Measurements from ENCODE around the gene VENTX. TPM values are rescaled to one million over a fixed set of nuclear protein-coding genes. Genes with fewer than 3 reads are reported as not detected.

VENTX gene
- total RNA-seq, 1 donor from 2014 or later = not detected

- no peak for DNase-seq (ENCODE audit: extremely low spot score, unreplicated experiment)
- Mint-ChIP-seq H3K36me3 (ENCODE audit: unreplicated experiment) (peaks cover under 1% of the 10 kb centered on the region), H3K4me1 (ENCODE audit: unreplicated experiment) (peaks cover 17% of the 10 kb centered on the region), H3K27ac (ENCODE audit: unreplicated experiment) (no peak within 1 kb of the TSS), H3K27me3 (ENCODE audit: unreplicated experiment) (no peaks in the 10 kb centered on the region), H3K9me3 (ENCODE audit: unreplicated experiment) (no peaks in the 10 kb centered on the region), H3K4me3 (ENCODE audit: unreplicated experiment) (no peak within 1 kb of the TSS)
- TF ChIP-seq CTCF (IDR thresholded peaks at IDR 0.05) = no peak
Measured at GRCh38 chr10:133276435-133277201, 39.0 kb downstream of the VENTX start, which contains the start of gene ADAM8. Gene ADAM8, minus strand, starts transcription at chr10:133276868. Its CDS starts 51 bp downstream, at chr10:133276817.

- Mint-ChIP-seq H3K27me3 (ENCODE audit: unreplicated experiment) (no peaks in the 10 kb centered on the region), H3K4me3 (ENCODE audit: unreplicated experiment) (no peak overlapping the region), H3K4me1 (ENCODE audit: unreplicated experiment) (peaks cover 17% of the 10 kb centered on the region), H3K9me3 (ENCODE audit: unreplicated experiment) (no peaks in the 10 kb centered on the region), H3K27ac (ENCODE audit: unreplicated experiment) (no peak overlapping the region), H3K36me3 (ENCODE audit: unreplicated experiment) (peaks cover 7% of the 10 kb centered on the region)
- no peak for DNase-seq (ENCODE audit: extremely low spot score, unreplicated experiment)
- TF ChIP-seq CTCF (IDR thresholded peaks at IDR 0.05) = no peak
Measured at GRCh38 chr10:133277277-133277992, 39.8 kb downstream of the VENTX start.

GRCh38 chr10:133277993-133278576 lies 40.4 kb downstream of the VENTX start:
- H3K27ac Mint-ChIP-seq (ENCODE audit: unreplicated experiment) = no peak overlapping the region

GRCh38 chr10:133278577-133279265 lies 41.1 kb downstream of the VENTX start:
- no peak for DNase-seq (ENCODE audit: extremely low spot score, unreplicated experiment)
- Mint-ChIP-seq H3K36me3 (ENCODE audit: unreplicated experiment) (peaks cover 14% of the 10 kb centered on the region), H3K27ac (ENCODE audit: unreplicated experiment) (peak overlapping the region; percentile 34), H3K9me3 (ENCODE audit: unreplicated experiment) (no peaks in the 10 kb centered on the region), H3K4me3 (ENCODE audit: unreplicated experiment) (no peak overlapping the region), H3K4me1 (ENCODE audit: unreplicated experiment) (peaks cover 17% of the 10 kb centered on the region), H3K27me3 (ENCODE audit: unreplicated experiment) (no peaks in the 10 kb centered on the region)
- TF ChIP-seq CTCF (IDR thresholded peaks at IDR 0.05) = no peak

More at GRCh38 chr10:133277993-133278576, 40.4 kb downstream of the VENTX start:
- H3K9me3 Mint-ChIP-seq (ENCODE audit: unreplicated experiment) = no peaks in the 10 kb centered on the region
- H3K4me1 Mint-ChIP-seq (ENCODE audit: unreplicated experiment) = peaks cover 17% of the 10 kb centered on the region
- peaks cover 11% of the 10 kb centered on the region for H3K36me3 Mint-ChIP-seq (ENCODE audit: unreplicated experiment)
- H3K4me3 Mint-ChIP-seq (ENCODE audit: unreplicated experiment) = no peak overlapping the region
- H3K27me3 Mint-ChIP-seq (ENCODE audit: unreplicated experiment) = no peaks in the 10 kb centered on the region
- no peak for TF ChIP-seq CTCF (IDR thresholded peaks at IDR 0.05)
- no peak for DNase-seq (ENCODE audit: extremely low spot score, unreplicated experiment)

Measured in osteocyte (in vitro differentiated cells).